NCI-H1092 treated with DMSO at 0.1 percent for 48 hours (cell line): Measurements from ENCODE around the gene C2CD4C.
"Not testable (repeated sequence)": the region's sequence is repeated elsewhere in the genome, so short reads cannot be mapped to it uniquely, and the experiment has no call there.

Source experiments
- DNase-seq: peaks from one replicate; lab custom pipeline; 2025; lab: John Stamatoyannopoulos, UW

Gene C2CD4C

GRCh38 chr19:364496-365287, 44.3 kb downstream of the C2CD4C start:
- DNase-seq = no peak

- DNase-seq = no peak
These were observed 46.3 kb downstream of the C2CD4C start for GRCh38 chr19:362683-363082.

GRCh38 chr19:362154-362553, 46.8 kb downstream of the C2CD4C start:
- no peak for DNase-seq

- DNase-seq = no peak
These were observed 49.4 kb downstream of the C2CD4C start for GRCh38 chr19:359653-359925.

- DNase-seq = not testable (repeated sequence)
These were observed 53.4 kb downstream of the C2CD4C start for GRCh38 chr19:355536-355935.
